Fibroblast of peridontal ligament (primary cell): ENCODE data around the gene DHPS.

ENCODE experiments used
- DNase-seq: peaks from one replicate; pipeline ENCODE4 v3.0.0-alpha.2; 2010; ENCODE audit errors: extremely low read depth

Gene DHPS

DNA sequence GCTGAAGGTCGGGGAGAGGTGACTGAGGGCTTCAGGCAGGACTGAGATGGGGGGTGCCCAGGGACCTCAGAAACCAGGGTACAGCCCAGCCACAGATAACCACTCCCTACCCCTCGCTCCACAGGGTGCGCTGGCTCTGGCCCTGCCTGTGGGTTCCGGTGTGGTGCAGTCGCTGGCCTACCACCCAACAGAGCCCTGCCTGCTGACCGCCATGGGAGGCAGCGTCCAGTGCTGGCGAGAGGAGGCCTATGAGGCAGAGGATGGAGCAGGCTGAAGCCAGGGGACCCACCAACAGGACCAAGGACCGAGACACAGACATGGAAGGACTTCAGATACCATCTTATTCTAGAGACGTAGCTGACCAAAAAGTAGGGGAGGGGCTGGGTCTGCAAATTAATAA, 6.3 kb downstream of the DHPS start:
- no peak for DNase-seq

DNA sequence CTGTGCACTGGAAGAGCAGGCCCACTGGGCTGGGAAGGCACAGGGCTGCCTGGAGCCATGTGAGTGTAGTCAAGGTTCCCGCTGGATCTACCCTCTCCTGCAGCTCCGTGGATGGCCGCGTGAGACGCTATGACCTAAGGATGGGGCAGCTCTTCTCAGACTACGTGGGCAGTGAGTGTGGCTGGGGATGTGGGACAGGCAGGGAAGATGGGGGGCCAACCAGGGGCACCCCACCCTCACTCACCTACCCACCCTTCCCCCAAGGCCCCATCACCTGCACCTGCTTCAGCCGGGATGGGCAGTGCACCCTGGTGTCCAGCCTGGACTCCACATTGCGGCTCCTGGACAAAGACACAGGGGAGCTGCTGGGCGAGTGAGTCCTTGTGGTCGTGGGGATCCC, 8.9 kb downstream of the DHPS start:
- DNase-seq = no peak

DNA sequence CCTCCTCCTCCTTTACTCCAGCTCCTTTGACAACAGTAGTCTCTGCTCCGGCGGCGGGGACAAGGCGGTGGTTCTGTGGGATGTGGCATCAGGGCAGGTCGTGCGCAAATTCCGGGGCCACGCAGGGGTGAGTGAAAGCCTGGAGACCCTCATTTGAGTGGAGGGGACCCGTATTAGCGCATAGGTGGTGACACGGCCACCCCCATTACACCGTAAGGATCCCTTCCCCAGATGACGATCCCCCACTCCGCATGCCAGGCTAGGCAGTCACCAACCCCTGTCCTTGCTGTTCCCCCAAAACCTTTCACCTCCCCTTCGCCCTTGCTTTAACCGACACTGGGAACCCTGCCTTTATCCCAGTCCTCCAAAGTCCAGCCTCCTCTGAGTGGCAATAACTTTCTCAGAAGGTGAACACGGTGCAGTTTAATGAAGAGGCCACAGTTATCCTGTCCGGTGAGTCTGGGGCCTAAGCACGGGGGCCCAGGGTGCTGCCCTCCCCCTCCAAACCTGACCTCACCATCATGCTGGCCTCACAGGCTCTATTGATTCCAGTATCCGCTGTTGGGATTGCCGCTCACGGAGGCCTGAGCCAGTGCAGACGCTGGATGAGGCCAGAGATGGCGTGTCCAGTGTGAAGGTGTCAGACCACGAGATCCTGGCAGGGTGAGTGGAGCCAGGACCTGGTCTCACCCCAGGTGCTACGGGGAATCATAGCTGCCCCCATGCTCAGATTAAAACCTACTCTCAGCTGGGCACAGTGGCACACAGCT, 11.3 kb downstream of the DHPS start:
- DNase-seq = no peak

DNA sequence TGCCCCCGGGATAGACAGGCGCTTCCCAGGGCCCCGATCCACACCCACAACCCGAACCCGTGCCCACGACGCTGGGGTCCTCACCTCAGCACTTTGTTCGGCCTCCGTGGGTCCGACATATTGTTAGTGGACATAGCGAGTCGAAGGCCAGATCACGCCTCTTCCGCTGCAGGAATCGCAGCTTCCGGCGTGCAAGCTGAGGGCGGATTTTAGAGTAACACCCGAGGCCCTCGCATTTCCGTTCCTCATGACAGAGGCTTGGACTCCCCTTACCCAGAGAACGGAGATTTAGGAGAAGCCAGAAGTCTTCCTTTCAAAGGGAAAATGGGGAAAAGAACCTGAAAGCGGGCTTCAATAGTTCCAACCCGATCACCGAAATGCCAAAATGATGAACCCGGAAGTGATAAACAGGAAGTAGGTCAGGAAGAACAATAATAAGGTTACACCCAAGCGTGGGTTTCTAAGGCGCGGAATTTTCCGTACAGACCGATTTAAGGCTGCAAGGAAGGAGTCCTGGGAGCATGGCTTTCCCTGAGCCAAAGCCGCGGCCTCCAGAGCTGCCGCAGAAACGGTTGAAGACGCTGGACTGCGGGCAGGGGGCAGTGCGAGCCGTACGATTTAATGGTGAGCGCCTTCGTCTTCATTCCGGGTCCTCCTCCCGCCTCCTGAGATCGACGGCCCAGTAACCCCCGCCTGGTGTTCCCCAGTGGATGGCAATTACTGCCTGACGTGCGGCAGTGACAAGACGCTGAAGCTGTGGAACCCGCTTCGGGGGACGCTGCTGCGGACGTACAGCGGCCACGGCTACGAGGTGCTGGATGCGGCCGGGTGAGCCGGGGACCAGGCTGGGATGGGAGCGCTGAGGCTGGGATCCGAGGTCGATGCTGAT, 12.2 kb downstream of the DHPS start:
- peak; percentile 89 for DNase-seq

DNA sequence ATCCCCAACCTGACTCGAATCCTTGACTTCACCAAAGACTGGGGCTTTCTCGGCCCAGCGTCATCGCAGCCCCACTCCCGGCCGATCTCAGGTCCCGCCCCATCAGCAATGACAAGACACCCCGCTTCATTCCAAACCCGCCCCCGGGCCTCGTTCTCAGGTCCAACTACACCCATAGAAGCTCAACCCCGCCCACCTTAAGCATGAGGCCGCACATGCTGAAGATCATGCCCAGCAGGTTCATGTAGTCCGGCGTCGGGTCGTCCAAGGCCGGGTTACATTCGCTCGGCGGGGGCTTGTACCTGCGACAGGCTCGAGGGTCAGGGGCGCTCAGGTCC, 12.8 kb downstream of the DHPS start:
- DNase-seq = peak; percentile 60

DNA sequence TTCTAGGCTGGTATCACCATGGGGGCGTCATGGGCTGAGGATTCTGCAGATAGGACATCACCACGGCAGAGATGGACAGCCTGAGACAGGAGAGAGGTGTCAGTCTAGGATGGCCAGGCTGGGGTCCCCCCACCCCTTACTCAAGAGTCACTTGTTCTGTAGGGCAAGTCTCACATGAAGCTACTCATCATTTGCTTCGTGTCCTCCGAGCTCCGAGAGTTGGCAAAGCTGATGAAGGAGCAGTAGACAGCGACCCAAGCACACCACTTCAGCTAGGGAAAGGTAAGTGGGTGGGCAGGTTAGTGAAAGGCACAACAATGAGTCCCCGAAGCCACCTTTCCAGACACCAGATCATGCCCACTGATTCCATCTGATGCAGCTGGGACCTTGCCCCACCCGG, 13.3 kb downstream of the DHPS start:
- no peak for DNase-seq

DNA sequence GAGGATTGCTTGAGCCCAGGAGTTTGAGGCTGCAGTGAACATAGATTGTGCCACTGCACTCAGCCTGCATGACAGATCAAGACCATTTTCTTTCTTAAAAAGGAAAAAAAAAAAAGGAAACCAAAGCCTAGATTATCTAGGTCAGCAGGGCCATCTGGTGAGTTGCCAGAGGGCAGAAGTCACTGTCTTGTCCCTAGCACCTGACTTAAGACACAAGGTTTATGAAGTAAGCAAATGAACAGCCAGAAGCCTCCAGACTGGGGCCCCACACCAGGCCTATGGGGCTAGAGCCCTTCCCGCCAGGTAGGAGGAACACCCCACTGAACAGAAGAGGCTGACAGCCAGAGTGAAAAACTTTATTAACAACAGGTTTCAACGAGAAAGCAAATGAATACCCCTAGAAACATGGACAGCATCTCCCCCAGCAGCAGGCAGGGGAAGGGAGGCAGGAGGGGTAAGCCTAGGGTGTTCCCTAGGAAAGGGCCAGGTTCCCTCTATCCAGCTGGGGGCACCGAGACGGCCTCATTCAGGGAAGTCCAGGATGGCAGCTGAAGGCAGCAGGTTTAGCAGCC, 13.9 kb downstream of the DHPS start:
- no peak for DNase-seq

DNA sequence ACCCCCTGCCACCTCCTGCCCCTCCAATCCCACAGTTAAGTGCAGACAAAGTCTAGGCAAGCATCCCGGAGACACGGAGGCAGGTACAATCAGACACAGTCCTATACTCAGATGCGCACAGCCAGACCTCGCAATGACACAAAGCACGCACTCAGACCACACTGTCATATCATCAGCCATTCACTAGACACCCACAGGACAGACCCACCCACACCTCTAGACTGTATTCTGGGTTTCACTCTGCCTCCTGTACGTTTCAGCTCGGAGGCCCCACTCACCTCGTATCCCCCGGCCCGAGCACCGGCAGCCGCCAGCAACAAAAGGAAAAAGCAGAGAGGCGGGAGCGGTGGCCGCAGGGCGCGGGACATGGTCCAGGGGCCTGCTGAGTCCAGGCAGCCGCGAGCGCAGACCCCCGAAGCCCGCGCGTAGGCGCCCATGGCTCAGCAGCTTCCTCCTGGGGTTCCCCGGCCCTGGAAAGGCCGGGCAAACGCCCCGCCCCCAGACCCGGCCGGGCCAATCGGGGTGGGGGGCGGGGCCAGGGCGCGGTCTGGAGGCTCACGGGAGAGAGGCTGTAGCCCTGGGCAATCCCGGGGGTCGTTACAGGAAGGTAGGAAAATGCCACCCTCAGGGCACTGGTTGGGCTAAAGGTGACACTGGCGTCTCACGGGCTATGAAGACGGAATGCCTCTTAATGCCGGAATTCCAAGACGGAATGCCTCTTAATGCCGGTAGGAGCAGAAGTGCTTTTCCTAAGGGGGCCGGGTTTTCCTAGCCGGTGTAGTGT, 15.2 kb downstream of the DHPS start, which contains the start of the genes MAN2B1 and WDR83:
Gene MAN2B1 (minus strand): TSS at position 478 of the 784 bp plus-strand sequence. CDS start 41 bp downstream, at position 437.
Gene WDR83 (plus strand): TSS at position 543 of the 784 bp plus-strand sequence. CDS start 2,984 bp downstream, outside the sequence.
- DNase-seq = peak; percentile 33

DNA sequence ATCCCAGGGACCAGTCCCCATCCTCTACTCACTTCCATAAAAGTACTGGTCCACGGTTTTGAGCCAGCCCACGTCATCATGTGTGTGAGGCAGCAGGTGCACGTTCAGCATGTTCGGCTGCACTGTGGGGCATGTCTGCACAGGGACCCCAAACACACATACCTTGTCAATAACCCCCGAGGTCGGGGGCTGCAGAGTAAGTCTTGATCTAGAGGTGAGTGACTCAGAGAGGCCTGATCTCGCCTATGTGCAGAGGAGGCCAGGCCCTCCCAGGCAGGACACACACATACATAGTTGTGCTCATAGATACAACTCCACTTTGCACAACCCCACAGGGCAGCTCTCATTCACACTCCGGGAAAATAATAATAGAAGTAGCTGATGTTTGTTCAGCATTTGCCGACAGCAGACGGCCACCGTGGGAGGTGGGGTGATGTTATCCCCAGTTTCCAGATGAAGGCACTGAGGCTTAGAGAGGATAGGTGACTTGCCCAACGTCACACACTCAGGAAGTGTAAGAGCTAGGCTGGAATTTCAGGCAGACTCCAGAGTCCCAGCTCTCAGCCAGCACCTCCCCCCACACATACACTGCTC, 15.9 kb downstream of the DHPS start:
- DNase-seq = no peak

DNA sequence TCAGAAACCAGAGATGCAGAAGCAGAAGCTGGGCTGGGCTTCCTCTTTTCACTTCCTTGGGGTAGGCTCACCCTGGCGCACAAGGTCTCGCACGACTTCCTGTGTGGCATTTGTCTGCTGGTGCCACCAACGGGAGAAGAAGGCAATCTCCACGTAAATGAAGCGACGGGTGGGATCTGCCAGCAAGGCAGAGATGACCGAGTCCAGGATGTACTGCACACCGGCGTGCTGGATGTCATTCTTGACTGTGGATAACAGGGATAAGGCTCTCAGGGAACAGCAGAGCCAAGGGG, 16.5 kb downstream of the DHPS start:
- no peak for DNase-seq

DNA sequence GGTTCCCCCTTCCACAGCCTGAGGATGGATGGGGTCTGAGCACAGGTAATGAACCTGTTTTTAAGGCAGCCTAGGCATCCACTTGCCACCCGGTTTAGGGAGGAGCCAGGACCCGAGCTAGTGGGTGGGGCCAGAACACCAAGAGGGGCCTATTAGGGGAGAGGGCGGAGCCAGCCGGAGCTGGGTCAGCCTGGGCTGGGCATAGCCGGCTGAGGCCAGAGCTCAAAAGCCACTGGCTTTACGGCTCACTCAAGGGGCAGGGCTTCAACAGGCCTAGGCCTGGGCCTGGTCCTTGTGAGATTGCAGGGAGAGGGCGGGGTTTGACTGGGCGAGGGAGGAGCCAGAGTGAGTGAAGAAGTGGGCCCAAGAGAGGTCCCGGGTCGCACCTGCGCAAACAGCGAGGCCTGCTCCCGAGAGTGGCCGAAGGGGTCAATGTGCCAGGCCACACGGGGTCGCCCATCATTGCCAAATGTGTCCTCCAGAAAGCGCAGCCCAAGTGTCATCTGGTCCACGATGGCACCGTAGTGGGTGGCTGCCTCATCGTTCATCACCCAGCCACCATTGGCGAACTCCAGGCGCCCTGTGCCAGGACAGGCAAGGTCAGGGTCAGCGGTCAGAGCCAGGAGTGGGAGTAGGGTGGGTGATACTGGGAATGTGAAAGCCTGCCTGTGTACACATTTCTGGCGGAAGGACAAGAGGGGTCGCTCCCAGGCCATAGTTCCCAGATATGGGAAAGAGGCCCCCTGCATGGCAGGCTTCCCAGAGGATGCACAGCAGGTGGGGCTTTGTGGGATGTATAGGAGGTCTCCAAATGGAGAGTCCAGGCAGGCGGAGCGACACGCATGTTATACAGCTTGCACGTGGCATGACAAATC, 17.0 kb downstream of the DHPS start:
- DNase-seq = no peak

DNA sequence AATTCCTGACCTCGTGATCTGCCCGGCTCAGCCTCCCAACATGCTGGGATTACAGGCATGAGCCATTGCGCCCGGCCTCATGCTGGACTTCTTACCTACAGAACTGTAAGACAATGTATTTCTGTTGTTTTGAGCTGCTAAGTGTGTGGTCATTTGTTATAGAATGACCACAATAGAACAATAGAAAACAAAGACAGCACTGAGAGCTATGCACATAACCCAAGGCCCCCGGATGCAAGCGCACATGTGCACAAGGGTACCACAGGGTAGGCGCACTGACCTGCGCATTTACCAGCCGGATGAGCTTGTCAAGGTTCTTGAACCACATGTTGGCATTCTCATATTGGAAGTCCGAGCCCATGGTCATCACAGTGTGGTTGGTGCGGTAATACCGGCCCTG, 20.7 kb downstream of the DHPS start:
- DNase-seq = no peak

DNA sequence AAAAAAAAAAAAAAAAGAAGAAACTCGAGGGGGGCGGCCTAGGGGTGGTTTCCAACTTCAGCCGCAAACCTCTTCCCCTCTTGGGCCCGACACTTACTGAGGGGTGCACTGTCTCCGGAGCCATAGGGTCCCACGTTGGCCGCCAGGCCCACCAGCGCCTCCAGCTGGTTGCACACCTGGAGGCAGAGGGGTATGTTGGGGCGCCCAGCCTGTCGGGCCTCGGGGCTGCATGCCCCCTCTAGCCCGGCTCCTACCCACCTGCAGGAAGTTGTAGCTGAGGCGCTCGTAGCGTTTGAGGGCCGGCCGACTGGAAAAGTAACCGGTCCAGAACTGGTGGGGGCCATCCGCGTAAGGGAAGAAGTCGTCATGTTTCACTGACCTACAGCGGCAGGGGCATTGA, 23.7 kb downstream of the DHPS start:
- no peak for DNase-seq

DNA sequence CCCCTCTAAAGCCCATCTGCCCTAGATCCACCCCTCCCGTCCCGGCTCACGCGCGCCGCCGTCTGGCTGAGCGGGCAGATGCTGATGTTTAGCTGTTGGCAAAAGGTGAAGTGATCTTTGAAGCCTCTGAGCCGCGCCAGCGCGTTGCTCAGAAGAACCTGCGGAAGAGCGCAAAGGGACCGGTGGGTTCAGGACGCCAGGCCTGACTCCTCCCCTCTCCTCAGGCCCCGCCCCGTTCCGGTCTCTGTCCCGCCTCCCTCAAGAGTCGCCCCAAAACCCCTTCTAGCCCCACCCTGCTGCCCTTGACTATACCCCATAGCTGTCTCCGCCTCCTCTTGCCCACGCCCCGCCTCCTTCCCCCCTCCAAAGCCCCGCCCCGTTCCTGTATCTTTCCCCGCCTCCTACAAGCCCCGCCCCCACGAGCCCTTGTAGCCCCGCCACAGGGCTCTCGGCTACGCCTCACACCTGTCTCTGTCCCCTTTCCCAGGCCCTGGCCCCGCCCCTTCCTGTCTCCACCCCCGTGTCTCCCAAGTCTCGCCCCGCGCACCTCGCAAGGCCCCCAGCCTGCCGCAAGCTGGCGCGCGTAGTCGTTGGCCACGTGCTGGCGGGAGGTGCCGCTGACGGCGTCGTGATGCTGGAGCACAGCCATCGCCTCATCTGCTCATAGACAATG, 24.6 kb downstream of the DHPS start:
- DNase-seq = no peak

DNA sequence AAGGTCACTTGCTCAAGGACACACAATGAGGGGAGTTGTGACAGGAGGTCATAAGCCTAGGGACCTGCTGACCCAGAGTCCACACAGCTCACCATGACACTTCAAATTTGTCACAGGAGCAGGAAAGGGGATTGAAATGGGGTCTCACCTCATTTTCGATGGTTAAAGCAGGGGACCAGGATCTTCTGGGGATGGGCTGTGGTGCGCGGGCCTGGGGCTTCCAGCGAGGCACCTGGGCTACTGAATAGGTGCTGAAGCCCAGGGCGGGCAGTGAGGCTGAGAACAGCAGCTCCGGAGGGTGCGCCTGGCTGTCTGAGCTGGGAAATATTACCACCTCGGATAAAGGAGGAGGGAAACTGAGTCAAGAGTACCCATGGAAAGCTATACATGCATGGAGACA, 26.1 kb downstream of the DHPS start:
- DNase-seq = no peak

DNA sequence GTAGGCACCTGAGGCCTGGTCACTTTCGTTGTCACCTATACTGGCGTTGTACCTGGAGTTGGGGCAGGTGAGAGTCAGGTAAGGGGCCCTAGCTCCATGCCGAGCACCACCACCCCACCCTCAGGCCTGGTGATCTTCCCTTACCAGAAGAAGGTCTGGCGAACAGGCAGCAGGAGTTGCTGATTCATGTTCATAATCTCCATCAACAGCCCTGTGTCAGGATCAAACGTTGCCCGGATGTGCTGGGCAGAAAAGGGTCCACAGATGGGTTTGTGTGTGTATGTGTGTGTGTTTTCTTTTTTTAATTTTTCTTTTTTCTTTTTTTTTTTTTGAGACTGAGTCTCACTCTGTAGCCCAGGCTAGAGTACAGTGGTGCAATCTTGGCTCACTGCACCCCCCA, 29.5 kb downstream of the DHPS start:
- DNase-seq = no peak

DNA sequence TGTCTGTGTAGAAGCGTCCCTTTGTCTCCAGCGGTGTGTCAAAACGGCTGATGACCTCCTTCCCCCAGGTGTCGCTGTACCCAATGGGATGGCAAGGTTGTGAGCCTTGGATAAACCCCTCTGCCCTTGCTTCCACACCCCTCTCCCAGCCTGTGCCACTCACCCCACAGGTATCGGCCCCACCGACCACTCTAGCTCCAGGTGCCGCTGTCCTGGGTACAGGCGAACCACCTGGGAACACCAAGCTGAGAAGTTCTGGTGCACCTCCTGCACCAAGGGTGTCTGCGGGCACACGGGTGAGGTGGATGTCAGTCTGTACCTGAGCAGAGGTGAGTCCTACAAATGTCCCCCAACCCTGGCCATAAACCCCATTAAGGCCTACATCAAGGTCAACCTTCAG, 31.7 kb downstream of the DHPS start:
- DNase-seq = no peak

DNA sequence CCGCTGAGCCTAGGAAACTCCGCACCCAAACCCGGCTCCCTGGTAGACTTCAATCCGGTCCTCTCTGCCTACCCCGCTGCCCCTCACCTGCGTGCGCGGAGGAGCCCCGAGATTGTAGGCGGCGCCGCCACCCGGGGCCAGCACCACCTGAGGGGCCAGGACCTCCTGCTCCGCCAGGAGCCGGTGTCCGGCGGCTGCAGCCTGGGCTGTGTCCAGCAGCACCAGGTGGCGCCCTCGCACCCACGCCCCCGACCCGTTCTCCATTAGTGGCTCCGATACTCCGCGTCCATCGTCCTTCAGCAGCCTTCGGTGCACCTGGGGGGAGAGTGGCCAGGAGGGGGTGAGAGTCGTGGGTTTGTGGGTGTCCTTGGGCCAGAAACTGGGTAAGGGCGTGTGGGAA, 33.6 kb downstream of the DHPS start:
- DNase-seq = no peak

DNA sequence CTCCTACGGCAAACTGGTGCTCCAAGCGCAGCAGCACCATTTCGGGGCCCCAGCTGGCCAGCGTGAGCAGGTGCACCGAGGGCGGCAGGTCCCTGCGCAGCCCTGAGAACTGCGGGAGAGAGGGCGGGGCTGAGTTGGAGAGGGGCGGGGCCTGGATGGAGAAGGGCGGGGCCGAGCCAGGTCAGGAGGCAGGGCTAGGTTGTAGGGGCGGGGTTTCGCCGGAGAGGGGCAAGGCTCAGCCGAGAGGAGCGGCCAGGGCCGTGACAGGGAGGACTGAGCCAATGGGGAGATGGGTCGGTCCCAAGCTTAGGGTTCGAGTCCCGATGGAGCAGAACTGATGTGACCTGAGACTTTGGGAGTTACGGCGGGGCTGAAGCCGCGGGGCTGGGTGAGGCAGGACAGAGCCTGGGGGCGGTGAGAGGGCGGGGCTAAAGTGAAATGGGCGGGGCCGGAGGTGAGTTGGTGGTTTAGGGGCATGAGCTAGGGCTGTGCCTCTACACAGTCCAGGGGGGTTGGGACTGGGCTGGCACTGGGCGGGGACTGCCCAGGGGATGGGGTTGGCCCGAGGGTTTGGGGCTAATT, 34.1 kb downstream of the DHPS start:
- no peak for DNase-seq

DNA sequence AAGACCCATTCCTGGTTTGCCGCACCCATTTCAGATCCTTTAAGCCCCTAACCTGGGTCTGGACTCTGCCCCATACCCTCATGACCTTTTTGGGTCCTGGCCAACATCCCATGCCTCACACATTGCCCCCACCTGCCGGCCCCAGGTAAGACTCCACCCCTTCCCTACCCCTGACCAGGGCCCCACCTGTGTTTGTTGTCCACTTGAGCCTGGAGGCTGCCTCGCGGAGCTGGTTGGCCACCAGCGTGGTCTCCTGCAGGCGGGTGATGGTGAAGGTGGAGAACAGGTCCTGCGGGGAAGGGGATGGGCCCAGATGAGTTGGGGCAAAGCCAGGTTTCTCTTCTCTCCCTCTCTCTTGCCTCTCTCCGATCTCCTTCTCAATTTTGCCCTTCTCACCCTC, 34.6 kb downstream of the DHPS start:
- no peak for DNase-seq
